ENCODE measurements around the gene DOP1A. TPM values are rescaled to one million over a fixed set of nuclear protein-coding genes. Genes with fewer than 3 reads are reported as not detected.

The DOP1A gene
- total and polyA plus RNA-seq, 2 of the 13 experiments (the other 11 are each of a cell fraction or from before 2014, with no cell fraction given) = 5.2 to 16.7 TPM

- TF ChIP-seq AHDC1 (CRISPR knock-in tag; IDR thresholded peaks at IDR 0.05; ENCODE audit: borderline replicate concordance) = 0 out of 2 replicates have a peak, but pooled peaks have one; percentile 35
- no peak for TF ChIP-seq FIP1L1 (IDR thresholded peaks at IDR 0.05; ENCODE audit: borderline replicate concordance, insufficient read depth, low read depth, low read length)
- TF ChIP-seq ZHX2 (IDR thresholded peaks at IDR 0.05; ENCODE audit: low read depth) = 0 out of 2 replicates have a peak, but pooled peaks have one; percentile 15
- peak; percentile 88; the same call in 1 of the 2 replicates for TF ChIP-seq ZHX2 (CRISPR knock-in tag; IDR thresholded peaks at IDR 0.05; ENCODE audit: borderline replicate concordance)
- peak; percentile 83 for TF ChIP-seq THAP11 (CRISPR knock-in tag; IDR thresholded peaks at IDR 0.05)
- TF ChIP-seq ZNF367 (CRISPR knock-in tag; IDR thresholded peaks at IDR 0.05; ENCODE audit: borderline replicate concordance) = peak; percentile 51; the same call in 1 of the 2 replicates
- no peak for TF ChIP-seq ZSCAN25 (CRISPR knock-in tag; IDR thresholded peaks at IDR 0.05)
- no peak for TF ChIP-seq ZBTB4 (CRISPR knock-in tag; IDR thresholded peaks at IDR 0.05; ENCODE audit: borderline replicate concordance)
- TF ChIP-seq TIGD3 (CRISPR knock-in tag; IDR thresholded peaks at IDR 0.05; ENCODE audit: borderline replicate concordance) = no peak
These were observed at the start of gene DOP1A (continued) for GRCh38 chr6:83067448-83068439.
